HG03460 (cell line): ENCODE results near the gene TMEM170A.
"Not testable (repeated sequence)": the region's sequence is repeated elsewhere in the genome, so short reads cannot be mapped to it uniquely, and the experiment has no call there.

Experiments used
- ATAC-seq: cut with Tn5 transposase; IDR thresholded peaks from one replicate; pipeline ENCODE4 v1.9.1; 2021; ENCODE audit not compliant: unreplicated experiment

The TMEM170A gene

DNA sequence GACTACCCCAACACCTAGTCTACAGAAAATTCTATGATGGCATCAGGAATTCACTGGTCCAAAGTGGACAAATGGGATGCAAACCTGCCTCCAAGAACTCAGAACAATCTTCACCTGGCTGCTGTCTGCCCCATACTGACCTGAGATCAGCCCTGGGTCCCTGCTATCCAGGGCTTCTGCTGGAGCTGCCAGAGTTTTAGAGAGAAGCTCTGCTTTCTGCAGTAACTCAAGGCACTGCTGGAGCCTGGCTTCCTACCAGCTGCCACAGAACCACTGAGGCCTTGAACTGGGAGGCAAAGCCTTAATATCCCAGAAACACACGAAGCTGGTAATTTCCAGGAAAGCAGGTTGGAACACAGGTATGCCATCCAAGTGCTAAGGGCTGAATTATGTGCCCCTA, 7.5 kb downstream of the TMEM170A start:
- ATAC-seq = no peak

DNA sequence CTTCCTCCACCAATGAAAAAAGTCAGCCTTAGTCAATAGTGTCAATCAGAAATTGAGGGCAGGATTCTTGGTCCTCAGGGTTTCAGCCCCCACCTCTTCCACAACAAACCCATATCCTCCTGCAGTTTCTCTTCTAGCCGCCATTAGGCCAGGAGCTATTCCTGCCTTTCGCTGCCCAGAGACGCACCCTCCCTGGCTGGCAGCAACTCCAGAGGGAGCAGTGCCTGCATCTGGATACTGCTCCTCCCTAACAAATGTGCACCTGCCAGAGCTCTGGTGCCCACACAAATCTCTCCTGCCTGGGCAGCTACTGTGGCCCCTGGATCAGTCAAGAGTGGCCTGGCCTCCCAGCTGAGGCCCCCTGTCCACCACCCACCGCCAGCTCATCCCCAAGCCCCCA, 8.0 kb downstream of the TMEM170A start:
- not testable (repeated sequence) for ATAC-seq

DNA sequence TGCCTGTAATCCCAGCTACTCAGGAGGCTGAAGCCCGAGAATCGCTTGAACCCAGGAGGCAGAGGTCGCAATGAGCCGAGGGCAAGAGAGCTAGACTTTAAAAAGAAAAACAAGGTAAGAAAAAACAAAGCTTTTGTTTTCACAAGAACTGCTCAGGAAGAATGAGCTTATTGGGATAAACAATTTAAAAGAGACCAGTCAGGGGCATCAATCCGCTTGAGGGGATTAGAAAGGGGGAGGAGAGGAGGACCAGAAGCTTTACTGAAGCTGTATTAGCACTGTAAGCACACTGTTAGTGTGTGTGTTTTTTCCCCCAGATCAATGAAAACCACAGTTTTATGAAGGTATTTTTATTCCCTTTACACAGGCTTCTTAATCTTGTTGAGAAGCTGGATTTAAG, 8.8 kb downstream of the TMEM170A start:
- no peak for ATAC-seq

DNA sequence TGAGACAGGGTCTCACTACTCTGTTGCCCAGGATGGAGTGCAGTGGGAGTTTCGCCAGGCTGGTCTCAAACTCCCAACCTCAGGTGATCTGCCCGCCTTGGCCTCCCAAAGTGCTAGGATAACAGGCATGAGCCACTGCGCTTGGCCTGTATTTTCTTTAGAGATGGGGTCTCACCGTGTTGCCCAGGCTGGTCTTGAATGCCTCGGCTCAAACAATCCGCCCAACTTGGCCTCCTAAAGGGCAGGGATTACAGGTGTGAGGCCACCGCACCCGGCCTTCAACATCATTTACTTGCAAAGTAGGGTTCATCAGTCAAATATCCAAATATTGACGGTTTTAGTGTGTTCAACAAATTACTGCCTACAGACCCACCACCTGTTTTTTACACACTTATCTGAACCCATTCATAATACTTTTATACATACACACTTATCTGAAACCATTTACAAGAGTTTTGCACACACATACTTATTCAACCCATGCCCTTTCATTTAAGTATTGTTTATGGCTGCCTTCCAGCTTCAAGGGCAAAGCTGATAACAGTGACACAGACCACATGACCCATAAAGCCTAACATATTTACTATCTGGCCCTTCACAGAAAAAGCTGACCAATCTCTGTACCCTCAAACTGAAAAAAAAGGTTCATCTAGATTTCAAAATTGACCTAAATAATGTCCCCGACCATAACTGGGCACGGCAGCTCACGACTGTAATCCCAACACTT, 11.9 kb downstream of the TMEM170A start:
- no peak for ATAC-seq

DNA sequence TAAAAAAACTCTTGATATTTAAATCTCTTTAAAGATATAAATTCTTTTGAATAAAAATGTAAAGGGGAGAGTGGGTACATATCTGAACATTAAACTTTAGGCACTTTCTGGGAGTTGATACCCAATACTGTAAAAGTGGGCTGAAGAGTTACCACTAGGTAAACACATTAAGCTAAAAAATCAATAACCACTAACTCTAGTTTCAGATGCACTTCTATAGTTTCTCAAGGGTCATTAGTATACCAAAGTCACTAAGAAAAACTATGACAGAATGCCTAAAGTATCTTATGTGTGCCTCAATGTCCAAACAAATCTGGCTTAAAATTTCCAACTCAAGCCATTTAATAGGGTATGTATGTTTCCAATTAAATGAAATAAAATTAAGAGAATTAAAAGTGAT, 18.1 kb downstream of the TMEM170A start:
- no peak for ATAC-seq

DNA sequence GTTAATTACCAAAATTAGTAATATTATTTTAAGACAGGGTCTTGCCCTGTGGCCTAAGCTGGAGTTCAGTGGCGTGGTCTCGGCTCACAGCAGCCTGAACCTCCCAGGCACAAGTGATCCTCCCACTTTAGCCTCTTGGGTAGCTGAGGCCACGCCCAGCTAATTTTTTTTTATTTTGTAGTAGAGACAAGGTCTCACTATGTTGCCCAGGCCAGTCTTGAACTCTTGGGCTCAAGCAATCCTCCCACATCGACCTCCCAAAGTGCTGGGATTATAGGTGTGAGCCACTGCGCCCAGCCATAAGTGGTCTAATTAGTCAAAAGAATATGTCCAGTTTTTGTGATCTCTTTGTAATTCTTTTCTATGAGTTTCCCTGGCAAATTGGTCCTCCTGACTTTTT, 19.2 kb downstream of the TMEM170A start:
- no peak for ATAC-seq

DNA sequence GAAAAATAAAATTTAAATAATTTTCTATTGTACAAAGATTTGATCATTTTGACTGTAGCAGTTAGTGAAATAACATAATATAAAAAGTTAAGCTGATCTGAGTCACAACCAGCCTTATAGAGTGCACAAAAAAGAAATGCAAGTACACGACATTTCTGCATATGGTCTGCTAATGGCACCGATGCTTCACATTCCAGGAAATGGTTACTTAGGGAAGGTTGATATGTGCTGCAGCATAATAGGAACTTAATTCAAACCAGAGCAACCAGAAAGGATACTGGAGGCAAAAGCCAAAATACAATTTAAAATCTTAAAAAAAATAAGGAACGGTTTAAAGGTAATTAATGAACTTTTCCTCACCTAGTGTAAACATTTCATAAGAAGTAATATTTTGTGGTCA, 21.2 kb downstream of the TMEM170A start:
- ATAC-seq = no peak

DNA sequence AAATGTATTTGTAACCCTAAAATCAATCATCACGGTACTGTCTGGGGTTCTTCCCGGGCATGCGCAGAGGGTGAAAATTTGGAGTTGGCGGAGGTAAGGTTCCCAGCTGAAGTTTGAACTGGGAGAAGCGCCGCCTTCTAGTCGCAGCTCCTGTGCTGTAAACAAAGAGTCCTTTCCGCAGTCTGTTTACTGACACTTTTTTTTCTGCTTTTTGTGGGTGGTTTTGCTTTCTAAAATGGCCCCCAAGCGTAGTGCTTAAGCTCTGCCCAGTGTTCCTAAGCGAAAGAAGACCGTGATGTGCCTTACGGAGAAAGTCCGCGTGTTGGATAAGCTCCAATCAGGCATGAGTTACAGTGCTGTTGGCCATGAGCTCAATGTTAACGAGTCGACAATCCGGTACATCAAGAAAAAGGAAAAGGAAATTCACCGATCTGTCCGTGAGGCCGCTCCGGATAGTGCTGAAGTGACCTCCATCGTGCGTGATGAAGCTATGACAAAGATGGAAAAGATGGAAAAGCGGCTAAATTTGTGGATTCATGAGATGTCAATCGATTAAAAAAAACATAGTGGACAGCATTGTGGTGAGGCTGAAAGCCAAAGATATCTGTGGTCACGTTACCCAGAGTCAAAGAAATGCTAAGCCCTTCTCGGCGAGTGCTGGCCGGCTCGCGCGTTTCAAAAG, 30.6 kb downstream of the TMEM170A start:
- ATAC-seq = peak; percentile 58

DNA sequence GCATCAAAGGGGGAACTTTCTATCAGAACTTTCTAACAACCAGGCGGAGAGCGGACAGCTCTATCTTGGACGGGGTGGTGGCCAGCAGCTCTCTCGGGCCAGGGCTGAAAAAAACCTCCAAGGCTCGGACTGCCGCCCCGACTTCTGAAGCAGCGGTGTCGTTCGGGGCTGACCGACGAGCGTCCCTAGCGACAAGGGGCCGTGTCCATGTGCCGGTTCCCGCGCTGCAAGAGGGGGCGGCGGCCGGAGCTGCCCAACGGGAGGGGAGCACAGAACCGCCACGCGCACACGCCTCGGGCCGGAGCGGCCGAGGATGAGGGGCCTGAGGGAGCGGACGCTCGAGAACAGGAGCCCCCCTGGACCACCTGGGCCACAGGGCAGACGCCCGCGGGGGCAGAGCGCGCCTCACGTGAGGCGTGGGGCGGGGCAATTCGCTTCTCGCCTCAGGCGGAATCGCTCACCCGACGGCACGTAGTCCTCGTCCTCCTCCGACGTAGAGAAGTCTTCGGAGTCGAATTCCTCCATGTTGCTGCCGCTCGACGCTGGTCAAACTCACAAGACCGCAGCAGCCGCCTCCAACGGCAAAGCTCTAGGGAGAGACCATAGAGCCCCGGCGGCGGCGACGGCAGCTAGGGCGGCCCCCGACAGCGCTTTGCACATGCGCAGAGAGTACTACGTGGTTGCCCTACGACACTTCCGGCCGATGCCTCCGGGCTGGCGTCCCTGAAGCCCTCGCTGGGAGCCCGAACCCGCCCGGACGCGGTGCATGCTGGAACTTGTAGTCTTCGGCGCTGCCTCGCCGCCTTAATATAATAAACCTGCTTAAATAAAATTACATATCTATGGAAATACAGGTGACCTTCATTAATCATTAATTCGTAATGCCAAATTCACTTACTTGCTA, 31.4 kb downstream of the TMEM170A start, which contains the start of gene CFDP1:
TSS of gene CFDP1 (minus strand) at position 676 of the 904 bp plus-strand sequence. CDS start at position 525, 151 bp downstream.
- peak; percentile 93 for ATAC-seq

DNA sequence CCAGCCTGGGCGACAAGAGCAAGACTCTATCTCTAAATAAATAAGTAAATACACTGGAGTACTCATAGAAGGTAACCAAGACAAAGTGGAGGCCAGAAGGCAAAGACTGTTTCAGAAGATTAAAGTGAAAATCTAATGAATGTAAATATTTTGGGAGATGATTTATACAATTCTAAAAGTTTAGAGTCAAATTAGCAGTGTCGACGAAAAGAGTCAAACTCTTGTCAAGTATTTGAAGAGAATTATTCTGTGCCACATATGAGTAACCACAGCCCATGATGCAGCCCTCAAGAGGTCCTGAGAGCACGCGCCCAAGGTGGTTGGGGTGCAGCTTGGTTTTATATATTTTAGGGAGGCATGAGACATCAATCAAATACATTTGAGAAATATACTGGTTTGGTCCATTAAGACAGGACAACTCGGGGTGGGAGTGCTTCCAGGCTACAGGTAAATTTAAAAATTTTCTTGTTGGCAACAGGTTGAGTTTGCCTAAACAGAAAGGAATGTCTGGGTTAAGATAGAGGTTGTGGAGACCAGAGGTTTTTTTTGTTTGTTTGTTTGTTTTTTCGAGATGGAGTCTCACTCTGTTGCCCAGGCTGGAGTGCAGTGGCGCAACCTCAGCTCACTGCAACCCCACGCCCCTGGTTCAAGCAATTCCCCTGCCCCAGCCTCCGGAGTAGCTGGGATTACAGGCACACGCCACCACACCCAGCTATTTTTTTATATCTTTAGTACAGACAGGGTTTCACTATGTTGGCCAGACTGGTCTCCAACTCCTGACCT, 34.7 kb downstream of the TMEM170A start:
- ATAC-seq = no peak

DNA sequence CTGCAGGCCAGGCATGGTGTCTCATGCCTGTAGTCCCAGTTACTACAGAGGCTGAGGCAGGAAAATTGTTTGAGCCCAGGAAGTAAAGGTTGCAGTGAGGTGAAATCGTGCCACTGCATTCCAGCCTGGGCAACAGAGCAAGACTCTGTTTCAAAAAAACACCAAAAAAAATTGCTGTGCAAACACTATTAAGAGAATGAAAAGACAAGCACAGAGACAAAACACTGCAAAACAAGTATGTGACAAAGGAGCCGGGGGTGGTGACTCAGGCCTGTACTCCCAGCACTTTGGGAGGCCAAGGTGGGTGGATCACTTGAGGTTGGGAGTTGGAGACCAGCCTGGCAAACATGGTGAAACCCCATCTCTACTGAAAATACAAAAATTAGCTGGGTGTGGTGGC, 38.0 kb downstream of the TMEM170A start:
- ATAC-seq = not testable (repeated sequence)

DNA sequence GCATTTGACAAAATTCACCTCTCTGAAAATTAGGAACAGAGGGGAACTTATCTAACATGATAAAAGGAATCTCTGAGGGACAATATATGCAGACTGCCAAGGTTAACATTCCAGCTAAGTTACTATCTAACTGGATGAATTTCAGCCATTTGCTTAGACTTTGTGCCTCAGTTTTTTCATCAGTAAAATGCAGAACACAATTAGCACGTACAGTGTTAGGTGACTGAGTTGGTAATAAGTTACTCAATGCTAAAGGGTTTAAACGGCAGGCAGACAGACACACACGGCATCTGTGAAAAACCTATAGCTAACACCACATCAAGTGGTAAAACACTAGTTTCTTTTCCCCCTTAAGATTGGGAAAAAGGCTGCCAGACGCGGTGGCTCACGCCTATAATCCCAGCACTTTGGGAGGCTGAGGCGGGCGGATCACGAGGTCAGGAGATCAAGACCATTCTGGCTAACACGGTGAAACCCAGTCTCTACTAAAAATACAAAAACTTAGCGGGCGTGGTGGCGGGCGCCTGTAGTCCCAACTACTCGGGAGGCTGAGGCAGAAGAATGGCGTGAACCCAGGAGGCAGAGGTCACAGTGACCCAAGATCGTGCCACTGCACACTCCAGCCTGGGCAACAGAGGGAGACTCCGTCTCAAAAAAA, 40.3 kb downstream of the TMEM170A start:
- ATAC-seq = not testable (repeated sequence)

DNA sequence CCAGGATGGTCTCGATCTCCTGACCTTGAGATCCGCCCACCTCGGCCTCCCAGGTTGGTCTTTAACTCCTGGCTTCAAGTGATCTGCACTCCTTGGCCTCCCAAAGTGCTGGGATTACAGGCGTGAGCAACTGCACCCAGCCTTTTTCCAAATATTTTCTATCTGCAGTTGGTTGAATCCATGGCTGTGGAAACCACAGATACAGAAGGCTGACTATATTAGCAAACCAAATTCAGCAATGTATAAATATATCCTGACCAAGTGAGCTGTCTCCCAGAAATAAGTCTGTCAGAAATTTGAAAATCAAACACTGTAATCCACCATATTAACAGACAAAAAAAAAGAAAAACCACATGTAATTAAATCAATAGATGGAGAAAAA, 40.8 kb downstream of the TMEM170A start:
- ATAC-seq = no peak

DNA sequence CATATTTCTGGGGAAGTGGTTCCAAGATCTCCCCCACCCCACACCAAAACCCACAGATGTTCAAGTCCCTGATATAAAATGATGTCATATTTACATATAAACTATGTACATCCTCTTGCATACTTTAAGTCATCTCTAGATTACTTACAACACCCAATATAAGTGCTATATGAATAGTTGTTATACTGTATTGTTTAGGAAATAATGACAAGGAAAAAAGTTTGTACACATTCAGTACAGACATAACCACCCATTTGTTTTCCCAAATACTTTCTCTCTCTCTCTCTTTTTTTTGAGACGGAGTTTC, 42.7 kb downstream of the TMEM170A start:
- ATAC-seq = no peak

DNA sequence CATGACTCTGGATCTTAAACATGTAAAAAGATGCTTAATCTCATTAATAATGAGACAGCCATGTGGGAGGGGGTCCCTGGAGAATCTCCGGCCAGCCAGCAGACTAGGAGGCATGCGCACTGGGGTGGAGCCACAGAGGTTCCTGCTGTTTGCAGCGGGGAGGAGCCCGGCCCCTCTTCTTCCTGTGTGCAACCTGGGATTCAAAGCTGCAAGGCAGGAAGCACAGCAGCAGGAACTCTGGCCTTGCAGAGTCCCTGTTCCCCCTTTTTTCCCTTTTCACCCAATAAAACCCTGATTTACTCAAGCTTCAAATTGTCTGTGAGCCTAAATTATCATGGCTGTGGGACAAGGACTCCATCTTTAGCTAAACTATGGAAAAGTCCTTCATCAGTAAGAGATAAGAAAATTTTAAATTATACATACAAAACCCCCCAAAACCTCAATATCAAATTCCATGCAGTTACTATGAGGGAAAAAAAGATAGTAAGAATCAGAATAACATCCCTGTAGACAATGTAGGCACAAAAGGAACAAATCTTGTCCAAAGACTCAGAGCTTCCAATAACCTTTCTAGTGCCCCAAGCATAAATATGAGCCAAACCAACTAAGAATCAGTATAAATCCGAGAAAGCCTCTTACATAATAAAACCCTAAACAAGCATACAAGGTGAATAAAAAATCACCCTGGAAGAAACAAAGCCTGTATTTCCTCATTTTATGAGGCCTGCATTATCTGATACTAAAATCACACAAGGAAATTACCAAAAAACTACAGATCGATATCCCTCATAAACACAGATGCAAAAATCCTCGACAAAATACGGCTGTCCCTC, 43.3 kb downstream of the TMEM170A start:
- peak; percentile 94 for ATAC-seq

DNA sequence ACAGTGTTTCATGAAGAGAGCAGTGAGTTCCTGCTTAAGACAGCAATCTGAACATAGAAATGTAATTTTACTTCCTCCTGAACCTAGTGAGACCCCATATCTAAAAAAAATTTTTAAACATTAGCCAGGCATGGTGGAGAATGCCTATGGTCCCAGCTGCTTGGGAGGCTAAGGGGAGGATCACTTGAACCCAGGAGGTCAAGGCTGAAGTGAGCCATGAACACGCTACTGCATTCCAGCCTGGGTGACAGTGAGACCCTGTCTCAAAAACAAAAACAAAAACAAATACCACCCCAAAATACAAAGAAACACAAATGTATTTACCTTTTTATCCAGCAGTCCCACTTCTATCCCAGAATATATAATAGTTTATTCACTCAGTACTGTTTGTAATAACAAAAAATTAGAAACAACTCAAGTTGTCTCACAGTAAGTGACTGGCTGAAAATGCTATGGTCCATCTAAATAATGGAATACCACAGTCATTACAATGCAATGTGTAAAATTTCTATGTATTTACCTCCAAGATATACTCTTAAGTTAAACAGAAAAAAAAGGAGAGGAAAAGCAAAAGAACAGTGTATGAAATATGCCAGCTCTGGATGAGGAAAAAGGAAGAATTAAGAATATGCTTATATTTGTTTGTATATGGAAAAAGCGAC, 47.5 kb downstream of the TMEM170A start:
- ATAC-seq = no peak

DNA sequence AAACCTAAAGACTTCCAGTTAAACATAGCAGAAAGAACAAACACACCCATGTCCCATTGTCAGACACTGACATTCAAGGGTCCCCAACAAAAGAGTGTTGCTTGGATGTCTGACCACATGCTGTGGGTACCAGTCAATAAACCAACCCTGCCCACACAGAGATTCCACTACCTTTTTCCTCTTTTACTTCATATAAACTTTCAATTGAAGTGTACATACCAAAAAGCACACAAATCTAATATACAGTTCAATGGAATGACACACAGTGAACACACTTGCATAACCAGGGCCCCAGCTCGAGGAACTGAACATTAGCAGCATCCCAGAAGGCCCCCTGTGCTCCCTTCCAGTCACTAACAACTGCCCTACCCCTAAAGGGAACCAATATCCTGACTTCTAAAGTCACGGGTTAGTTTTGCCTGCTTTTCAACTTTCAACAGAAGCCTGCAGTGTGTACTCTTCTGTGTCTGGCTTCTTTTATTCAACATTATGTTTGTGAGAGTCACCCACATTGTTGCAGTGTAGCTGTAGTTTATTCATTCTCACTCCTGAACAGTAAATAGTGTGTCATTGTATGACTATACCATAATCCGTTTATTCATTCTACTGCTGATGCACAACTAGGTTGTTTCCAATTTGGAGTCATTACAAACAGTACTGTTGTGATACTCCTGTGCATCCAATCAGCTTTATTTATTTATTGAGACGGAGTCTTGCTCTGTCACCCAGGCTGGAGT, 49.2 kb downstream of the TMEM170A start:
- ATAC-seq = no peak

DNA sequence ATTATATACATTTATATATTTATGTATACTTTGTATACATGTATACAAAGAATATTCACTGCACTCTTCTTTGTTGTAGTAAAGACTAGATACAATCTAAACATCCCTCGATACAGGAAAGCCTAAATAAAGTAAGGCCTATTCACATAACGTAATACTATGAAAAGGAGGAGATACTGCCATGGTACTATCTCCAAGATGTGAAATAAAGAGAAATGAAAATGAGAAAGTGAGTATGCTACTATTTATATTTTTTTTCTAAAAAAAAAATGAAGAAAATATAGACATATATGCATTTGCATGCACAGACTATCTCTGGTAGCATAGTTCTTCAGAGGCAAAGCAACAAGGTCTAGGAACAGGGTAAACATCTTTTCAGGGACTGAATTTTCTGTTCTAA, 50.5 kb downstream of the TMEM170A start:
- no peak for ATAC-seq
